SIG-M5 treated with dmso at 0.1 percent for 504 hours (cell line): Measurements from ENCODE around the gene PSAPL1.

Experiments used
- DNase-seq: peaks from one replicate; lab custom pipeline; 2025; ENCODE audit not compliant: unreplicated experiment; lab: John Stamatoyannopoulos, UW

Gene PSAPL1

GRCh38 chr4:7420661-7421040 is 14.1 kb downstream of the PSAPL1 start:
- no peak for DNase-seq

GRCh38 chr4:7419961-7420660 is 14.6 kb downstream of the PSAPL1 start:
- no peak for DNase-seq

GRCh38 chr4:7418131-7418943 is 16.4 kb downstream of the PSAPL1 start:
- DNase-seq = no peak

- no peak for DNase-seq
Measured at GRCh38 chr4:7417639-7418038, 17.1 kb downstream of the PSAPL1 start.

GRCh38 chr4:7416745-7417432 is 17.8 kb downstream of the PSAPL1 start:
- no peak for DNase-seq

GRCh38 chr4:7415927-7416686 is 18.6 kb downstream of the PSAPL1 start:
- DNase-seq = no peak

GRCh38 chr4:7414736-7415510 is 19.8 kb downstream of the PSAPL1 start:
- no peak for DNase-seq

GRCh38 chr4:7414046-7414445 is 20.7 kb downstream of the PSAPL1 start:
- no peak for DNase-seq

GRCh38 chr4:7412554-7412912 is 22.2 kb downstream of the PSAPL1 start:
- no peak for DNase-seq

- DNase-seq = no peak
Measured at GRCh38 chr4:7411896-7412553, 22.7 kb downstream of the PSAPL1 start.

- DNase-seq = no peak
Measured at GRCh38 chr4:7411491-7411890, 23.2 kb downstream of the PSAPL1 start.

- no peak for DNase-seq
Measured at GRCh38 chr4:7410446-7410845, 24.3 kb downstream of the PSAPL1 start.

- no peak for DNase-seq
Measured at GRCh38 chr4:7408166-7408565, 26.6 kb downstream of the PSAPL1 start.

- DNase-seq = no peak
Measured at GRCh38 chr4:7403001-7403400, 31.7 kb downstream of the PSAPL1 start.

GRCh38 chr4:7402526-7402925 is 32.2 kb downstream of the PSAPL1 start:
- no peak for DNase-seq

GRCh38 chr4:7400671-7401298 is 33.9 kb downstream of the PSAPL1 start:
- DNase-seq = no peak

- DNase-seq = no peak
Measured at GRCh38 chr4:7399440-7400234, 35.1 kb downstream of the PSAPL1 start.

GRCh38 chr4:7398788-7399439 is 35.8 kb downstream of the PSAPL1 start:
- no peak for DNase-seq
